ENCODE measurements around the gene INTS6. TPM values are rescaled to one million over a fixed set of nuclear protein-coding genes. Genes with fewer than 3 reads are reported as not detected.

The INTS6 gene
- total RNA-seq, 2 donors from 2014 or later: 40.0 to 53.1 TPM

DNA sequence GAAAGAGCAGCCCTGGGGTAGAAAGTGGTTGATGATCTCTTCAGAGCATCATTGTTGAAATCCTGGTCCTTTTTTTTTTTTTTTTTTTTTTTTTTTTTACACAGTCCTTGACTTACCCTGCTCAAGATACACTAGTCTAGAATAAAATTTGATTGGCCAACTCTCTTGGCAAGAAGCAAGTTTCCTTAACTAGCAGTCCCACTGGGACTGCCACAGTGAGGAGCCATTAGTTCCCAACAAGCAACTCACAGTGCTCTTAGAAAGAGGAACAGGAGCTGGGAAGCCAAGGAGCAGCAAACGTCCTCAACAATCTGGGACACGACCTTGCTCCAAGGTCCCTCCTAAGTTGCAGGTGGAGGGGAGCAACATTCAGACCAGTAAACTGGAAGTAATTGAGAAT lies 47.9 kb upstream of the INTS6 start:
- Histone ChIP-seq H3K27me3 (no peaks in the 10 kb centered on the region), H3K36me3 (replicated peaks in 1 of 2; ENCODE audit: insufficient read depth in 1 of 2, low read depth in 2 of 2) (no peaks in the 10 kb centered on the region), H3K4me3 (no peak overlapping the region), H3K27ac (no peak overlapping the region), H3K9me3 (no peaks in the 10 kb centered on the region), H3K4me1 (peaks cover 10% of the 10 kb centered on the region)
- WGBS, 2 donors: 8 to 11% methylated on average over 2 of the region's 2 CpGs
- no peak for DNase-seq
- TF ChIP-seq POLR2A (IDR thresholded peaks at IDR 0.05) (no peak), CTCF (IDR thresholded peaks at IDR 0.05) (no peak)
- intact Hi-C loops (cut with DNase I): no loop called here
- peak; percentile 42 for ATAC-seq

DNA sequence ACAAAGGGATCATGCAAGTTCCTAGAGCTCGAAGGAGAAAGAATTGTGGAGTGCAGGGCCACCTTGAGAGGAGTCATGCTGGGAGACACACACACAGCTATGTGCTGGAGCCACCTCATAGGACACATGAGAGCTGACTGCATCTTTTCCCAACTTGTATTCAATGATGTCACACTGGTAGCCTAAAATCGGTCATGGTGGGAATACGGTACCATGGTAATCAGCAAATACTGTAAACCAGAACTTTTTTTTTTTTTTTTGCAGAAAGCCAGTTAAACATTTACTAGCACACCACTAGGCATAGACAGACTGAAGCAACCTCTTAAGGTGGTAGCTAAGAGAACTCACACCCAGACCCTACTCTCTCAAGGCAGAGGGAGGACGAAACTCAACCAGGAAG lies 47.0 kb upstream of the INTS6 start:
- Histone ChIP-seq H3K9me3 (no peaks in the 10 kb centered on the region), H3K4me3 (no peak overlapping the region), H3K36me3 (replicated peaks in 1 of 2; ENCODE audit: insufficient read depth in 1 of 2, low read depth in 2 of 2) (no peaks in the 10 kb centered on the region), H3K4me1 (peaks cover 10% of the 10 kb centered on the region), H3K27me3 (no peaks in the 10 kb centered on the region), H3K27ac (no peak overlapping the region)
- TF ChIP-seq CTCF (IDR thresholded peaks at IDR 0.05): no peak
- TF ChIP-seq POLR2A (IDR thresholded peaks at IDR 0.05): no peak
- DNase-seq (no peak), ATAC-seq (peak; percentile 54)
- intact Hi-C loops (cut with DNase I): no loop called here
- WGBS, 2 donors: 55% methylated on average over 4 of the region's 4 CpGs

DNA sequence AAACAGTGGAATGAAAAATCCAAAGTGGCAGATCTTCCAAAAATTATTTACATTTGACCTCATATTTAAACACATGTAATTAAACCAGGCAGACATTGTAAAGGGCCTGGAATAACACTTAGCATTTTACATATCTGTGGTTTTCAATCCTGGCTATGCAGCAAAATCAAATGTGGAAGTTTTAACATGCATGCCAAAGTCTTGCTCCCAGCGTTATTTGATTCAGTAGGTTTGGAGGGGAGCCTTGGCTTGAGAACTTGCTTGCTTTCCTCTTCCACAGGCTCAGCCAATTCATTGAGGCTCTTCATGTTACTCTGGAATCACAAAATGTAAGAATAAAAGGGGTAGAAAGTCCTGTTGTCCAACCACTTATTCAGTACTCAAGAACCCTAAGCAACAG lies 42.5 kb upstream of the INTS6 start:
- H3K27ac ChIP-seq: no peak overlapping the region
- no peak for DNase-seq
- H3K4me1 ChIP-seq: peaks cover 4% of the 10 kb centered on the region
- ATAC-seq: no peak
- intact Hi-C loops (cut with DNase I): no loop called here
- no peaks in the 10 kb centered on the region for H3K9me3 ChIP-seq
- WGBS, 2 donors: 68 to 76% methylated on average over 1 of the region's 1 CpG
- H3K4me3 ChIP-seq: no peak overlapping the region
- H3K27me3 ChIP-seq: no peaks in the 10 kb centered on the region
- TF ChIP-seq POLR2A (IDR thresholded peaks at IDR 0.05) (no peak), CTCF (IDR thresholded peaks at IDR 0.05) (no peak)
- no peaks in the 10 kb centered on the region for H3K36me3 ChIP-seq (replicated peaks in 1 of 2; ENCODE audit: insufficient read depth in 1 of 2, low read depth in 2 of 2)

- no peaks in the 10 kb centered on the region for H3K9me3 ChIP-seq
- DNase-seq (no peak), ATAC-seq (no peak)
- no peaks in the 10 kb centered on the region for H3K4me1 ChIP-seq
- H3K27ac ChIP-seq: no peak overlapping the region
- intact Hi-C loops (cut with DNase I): no loop called here
- TF ChIP-seq CTCF (IDR thresholded peaks at IDR 0.05): no peak
- TF ChIP-seq POLR2A (IDR thresholded peaks at IDR 0.05): no peak
- no peaks in the 10 kb centered on the region for H3K36me3 ChIP-seq (replicated peaks in 1 of 2; ENCODE audit: insufficient read depth in 1 of 2, low read depth in 2 of 2)
- H3K27me3 ChIP-seq: no peaks in the 10 kb centered on the region
- H3K4me3 ChIP-seq: no peak overlapping the region
Measured at GRCh38 chr13:51494156-51494555, 41.3 kb upstream of the INTS6 start.

DNA sequence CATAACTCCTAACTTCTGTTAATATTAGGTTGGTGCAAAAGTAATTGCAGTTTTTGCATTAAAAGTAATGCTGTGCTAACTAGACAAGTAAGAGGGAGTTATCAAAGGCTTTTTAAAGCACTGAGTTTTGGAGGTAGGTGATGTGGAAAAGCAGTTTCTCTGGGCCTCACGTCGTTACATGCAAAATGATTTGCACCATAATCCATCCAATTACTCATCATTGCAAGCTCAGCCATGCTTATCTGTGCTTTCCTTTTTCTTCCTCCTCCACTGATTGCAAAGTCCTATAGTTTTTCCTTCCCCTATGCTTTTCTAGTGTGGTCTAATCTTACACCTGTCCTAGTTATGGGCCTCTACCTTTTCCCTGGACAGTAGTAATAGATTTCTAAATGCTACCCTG lies 35.4 kb upstream of the INTS6 start:
- no peak overlapping the region for H3K4me3 ChIP-seq
- 88 to 89% methylated on average over 2 of the region's 2 CpGs for WGBS, 2 donors
- H3K27me3 ChIP-seq: no peaks in the 10 kb centered on the region
- H3K9me3 ChIP-seq: no peaks in the 10 kb centered on the region
- H3K36me3 ChIP-seq (replicated peaks in 1 of 2; ENCODE audit: insufficient read depth in 1 of 2, low read depth in 2 of 2): no peaks in the 10 kb centered on the region
- H3K27ac ChIP-seq: no peak overlapping the region
- intact Hi-C loops (cut with DNase I): no loop called here
- TF ChIP-seq CTCF (IDR thresholded peaks at IDR 0.05) (no peak), POLR2A (IDR thresholded peaks at IDR 0.05) (no peak)
- no peaks in the 10 kb centered on the region for H3K4me1 ChIP-seq
- no peak for DNase-seq
- no peak for ATAC-seq
